ENCODE data around the gene TRAK2.

GRCh38 chr2:201343559-201343958 lies 107.7 kb downstream of the TRAK2 start:
- TF ChIP-seq POLR2A (IDR thresholded peaks at IDR 0.05; ENCODE audit: extremely low read depth, insufficient read length): no peak
- no peak for TF ChIP-seq CTCF (IDR thresholded peaks at IDR 0.05; ENCODE audit: low read depth, low read length)
- no peak for TF ChIP-seq MAX (IDR thresholded peaks at IDR 0.05; ENCODE audit: low read depth, low read length)
